Stimulated activated CD8-positive, alpha-beta memory T cell treated with anti-CD3 and anti-CD28 coated beads, Interleukin-4, amount 100 ng/mL, for 48 hours (primary cell): ENCODE results near the gene SORD.
"Not testable (repeated sequence)": the region's sequence is repeated elsewhere in the genome, so short reads cannot be mapped to it uniquely, and the experiment has no call there.

Source experiments
- DNase-seq: peaks from one replicate; pipeline ENCODE4 v3.0.0-alpha.2; 2020

Gene SORD

DNA sequence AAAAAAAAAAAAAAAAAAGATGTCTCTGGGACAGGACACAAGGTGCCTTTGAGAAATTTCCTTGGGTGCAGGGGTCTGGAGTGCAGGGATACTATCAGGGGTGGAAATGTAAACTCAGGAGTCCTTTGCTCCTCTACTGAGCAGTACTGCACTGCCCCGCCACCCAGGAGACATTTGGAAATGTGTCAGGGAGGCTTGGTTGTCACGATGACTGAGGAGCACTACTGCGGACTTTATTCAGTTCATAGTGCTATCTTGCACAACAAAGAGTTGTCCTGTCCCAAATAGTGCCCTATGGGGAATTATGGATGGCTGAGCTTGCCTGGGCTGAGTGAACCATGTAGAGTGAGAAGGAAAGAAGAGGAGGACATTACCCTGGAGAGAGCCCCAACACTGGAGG, 2.6 kb downstream of the SORD start:
- not testable (repeated sequence) for DNase-seq

DNA sequence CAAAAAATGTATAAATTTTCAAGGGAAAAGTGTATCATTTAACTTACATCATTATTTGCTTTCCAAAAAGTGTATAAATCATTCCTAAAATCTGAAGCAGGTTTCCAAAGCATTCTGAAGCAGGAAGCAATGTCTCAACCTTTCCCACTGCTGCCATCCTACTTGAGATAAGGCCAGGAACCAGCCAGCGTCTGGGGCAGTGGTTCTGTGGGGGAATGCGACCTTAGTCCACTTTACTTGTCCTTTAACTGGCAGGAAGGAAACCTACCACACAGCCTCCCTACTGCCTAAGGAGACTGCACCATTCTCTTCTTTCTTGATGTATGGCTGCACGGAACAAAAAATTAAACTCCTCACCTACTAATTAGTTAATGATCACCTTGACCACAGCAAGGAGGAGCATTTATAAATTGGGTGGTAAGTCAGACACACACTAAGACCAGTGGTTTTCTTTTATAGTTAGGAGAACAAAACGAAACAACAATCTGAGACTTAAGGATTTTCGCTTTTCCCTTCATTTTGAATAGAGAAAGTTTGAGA, 3.7 kb downstream of the SORD start:
- no peak for DNase-seq

- DNase-seq, result no peak
Measured at GRCh38 chr15:45027220-45027619, 4.2 kb downstream of the SORD start.

DNA sequence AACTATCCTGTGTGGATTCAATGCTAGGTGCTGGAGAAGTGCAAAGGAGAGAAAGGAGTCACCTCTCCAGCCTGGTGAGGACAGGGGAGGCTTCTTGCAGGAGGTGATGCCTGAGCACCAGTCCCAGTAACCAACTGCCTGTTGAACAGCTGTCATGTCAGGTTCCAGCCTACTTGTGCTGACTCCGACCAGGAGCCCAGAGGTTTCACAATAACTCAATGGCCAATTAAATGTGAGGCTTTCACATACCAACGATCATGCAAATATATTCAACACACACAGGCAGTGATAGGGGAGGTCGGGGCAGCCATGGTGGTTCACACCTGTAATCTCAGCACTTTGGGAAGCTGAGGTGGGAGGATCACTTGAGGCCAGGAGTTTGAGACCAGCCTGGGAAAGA, 7.7 kb downstream of the SORD start:
- no peak for DNase-seq

- not testable (repeated sequence) for DNase-seq
Measured at GRCh38 chr15:45031522-45032028, 8.6 kb downstream of the SORD start.

GRCh38 chr15:45032501-45032900, 9.5 kb downstream of the SORD start:
- not testable (repeated sequence) for DNase-seq

DNA sequence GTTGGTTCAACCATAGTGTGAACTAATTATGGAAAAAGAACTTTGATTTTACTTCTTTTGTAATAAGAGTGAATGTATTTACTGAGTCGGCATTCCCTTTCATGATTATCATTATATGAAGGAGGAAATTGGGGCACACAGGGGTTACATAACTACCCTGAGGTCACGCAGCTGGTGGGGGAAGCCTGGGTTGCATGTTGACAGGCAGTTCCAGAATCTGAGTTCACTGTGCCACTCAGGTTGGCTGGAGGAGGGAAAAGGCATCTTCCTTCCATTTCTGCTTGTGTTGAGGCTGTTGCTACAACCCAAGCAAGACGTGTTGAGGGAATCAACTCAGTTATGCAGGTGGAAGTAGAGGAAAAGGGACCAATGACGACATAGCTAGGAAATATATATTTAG, 11.1 kb downstream of the SORD start:
- DNase-seq, result not testable (repeated sequence)

DNA sequence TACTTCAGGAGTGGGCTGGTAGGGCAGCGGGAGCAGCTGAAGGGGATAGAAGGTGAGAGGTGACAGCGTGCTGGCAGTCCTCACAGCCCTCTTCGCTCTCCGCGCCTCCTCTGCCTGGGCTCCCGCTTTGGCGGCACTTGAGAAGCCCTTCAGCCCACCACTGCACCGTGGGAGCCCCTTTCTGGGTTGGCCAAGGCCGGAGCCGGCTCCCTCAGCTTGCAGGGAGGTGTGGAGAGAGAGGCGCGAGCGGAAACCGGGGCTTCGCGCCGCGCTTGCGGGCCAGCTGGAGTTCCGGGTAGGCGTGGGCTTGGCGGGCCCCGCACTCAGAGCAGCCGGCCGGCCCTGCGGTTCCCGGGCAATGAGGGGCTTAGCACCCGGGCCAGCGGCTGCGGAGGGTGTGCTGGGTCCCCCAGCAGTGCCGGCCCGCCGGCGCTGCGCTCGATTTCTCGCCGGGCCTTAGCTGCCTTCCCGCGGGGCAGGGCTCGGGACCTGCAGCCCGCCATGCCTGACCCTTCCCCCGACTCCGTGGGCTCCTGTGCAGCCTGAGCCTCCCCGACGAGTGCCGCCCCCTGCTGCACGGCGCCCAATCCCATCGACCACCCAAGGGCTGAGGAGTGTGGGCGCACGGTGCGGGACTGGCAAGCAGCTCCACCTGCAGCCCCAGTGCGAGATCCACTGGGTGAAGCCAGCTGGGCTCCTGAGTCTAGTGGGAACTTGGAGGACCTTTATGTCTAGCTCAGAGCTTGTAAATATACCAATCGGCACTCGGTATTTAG, 11.8 kb downstream of the SORD start:
- DNase-seq, result not testable (repeated sequence)

GRCh38 chr15:45036812-45037781, 14.1 kb downstream of the SORD start:
- peak; percentile 82 for DNase-seq

- DNase-seq, result no peak
Measured at GRCh38 chr15:45037936-45038335, 14.9 kb downstream of the SORD start.

- not testable (repeated sequence) for DNase-seq
Measured at GRCh38 chr15:45040396-45040795, 17.4 kb downstream of the SORD start.

DNA sequence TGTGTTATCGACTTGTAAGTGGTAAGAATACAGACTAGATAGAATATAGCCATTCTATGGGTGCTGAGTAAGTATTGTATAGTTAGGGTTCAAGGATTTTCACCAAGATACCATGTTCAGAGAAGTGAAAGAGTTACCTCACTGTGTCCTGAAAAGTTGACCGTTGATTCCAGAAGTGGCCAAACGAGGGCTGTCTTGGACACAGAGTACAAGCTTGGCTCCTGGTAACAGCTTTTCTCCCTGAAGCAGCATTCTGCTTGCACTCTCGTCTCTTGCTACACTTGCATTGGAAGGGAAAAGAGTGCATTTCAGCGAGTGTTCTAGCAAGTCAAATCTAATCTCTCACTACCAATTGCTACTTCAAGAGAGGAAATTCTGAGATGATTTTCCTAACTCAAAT, 18.5 kb downstream of the SORD start:
- not testable (repeated sequence) for DNase-seq

- DNase-seq, result not testable (repeated sequence)
Measured at GRCh38 chr15:45042859-45043258, 19.9 kb downstream of the SORD start.

- DNase-seq, result not testable (repeated sequence)
Measured at GRCh38 chr15:45044270-45044669, 21.3 kb downstream of the SORD start.

DNA sequence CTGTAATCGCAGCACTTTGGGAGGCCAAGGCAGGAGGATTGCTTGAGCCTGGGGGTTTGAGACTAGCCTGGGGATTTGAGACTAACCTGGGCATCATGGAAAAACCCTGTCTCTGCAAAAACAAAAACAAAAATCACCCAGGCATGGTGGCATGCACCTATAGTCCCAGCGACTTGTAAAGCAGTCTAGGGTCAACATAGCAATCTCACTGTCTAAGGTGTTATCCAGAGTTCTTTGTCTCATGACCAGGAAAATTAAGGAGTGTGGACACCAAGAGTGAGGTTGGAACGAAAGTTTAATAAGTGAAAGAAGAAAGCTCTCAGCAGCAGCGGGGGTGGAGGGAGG, 25.4 kb downstream of the SORD start:
- not testable (repeated sequence) for DNase-seq

DNA sequence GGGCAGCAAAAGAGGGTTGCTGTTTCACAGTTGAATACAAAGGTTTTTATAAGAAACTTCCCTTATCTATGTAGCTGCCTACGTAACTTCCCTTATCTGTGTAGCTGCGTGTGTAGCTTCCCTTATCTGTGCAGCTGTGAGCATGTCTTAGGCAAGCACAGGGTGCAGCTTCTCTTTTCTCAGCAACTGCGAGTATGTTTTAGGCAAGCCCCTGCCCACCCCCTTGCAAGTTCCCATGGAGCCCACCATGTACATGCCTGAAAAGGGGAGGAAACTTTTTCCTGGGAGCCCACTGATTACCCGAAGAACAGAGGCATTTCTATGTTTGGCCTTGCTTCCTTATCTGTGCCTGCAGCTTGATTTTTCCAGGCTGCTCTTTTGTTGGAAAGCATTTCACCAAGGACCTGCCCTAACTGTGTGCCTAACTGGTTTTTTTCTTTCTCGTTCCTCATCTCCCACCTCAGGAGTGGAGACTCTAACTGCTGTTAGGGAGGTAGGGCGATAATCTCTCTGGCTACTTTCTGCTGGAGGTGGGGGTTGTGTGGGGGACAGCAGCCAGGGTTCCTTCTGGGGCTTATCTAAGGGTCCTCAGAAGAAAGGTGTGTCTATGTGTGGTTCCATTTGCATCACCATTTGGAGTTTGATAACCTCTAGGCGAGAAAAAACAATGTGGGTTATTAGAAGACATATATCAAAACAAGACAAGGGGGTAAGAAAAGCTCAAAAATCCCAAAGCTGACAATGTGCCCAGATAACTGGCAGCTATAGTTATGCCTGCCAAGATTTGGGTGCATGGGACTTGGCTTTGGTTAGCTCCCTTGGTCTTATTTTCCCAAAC, 26.0 kb downstream of the SORD start:
- no peak for DNase-seq

DNA sequence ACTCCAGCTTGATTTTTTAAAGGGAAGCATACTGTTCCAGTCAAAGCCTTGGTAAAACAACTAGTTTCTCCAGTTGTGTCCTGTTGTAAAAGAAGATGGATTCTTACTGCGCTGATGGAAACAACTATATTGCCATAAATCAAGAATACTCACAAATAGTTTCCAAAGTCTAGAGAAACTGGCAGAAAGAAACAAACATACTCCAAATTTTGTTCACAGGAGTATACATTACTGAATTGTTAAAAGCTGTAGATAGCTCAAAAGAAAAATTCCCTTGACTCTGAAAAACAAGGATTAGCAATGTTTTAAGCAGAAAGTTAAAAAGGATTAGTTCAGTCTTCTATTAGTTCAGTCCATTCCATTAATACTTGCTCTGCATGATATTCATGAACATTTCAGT, 27.6 kb downstream of the SORD start:
- DNase-seq, result no peak

DNA sequence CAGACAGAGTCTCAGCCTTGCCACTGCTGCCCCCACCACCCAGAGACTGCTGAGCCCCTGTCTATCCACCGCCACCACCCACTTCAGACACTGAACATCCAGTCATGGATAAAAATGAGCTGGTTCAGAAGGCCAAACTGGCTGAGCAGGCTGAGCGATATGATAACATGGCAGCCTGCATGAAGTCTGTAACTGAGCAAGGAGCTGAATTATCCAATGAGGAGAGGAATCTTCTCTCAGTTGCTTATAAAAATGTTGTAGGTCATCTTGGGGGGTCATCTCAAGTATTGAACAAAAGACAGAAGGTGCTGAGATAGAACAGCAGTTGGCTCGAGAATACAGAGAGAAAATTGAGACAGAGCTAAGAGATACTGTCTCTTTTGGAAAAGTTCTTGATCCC, 29.7 kb downstream of the SORD start:
- DNase-seq, result not testable (repeated sequence)

DNA sequence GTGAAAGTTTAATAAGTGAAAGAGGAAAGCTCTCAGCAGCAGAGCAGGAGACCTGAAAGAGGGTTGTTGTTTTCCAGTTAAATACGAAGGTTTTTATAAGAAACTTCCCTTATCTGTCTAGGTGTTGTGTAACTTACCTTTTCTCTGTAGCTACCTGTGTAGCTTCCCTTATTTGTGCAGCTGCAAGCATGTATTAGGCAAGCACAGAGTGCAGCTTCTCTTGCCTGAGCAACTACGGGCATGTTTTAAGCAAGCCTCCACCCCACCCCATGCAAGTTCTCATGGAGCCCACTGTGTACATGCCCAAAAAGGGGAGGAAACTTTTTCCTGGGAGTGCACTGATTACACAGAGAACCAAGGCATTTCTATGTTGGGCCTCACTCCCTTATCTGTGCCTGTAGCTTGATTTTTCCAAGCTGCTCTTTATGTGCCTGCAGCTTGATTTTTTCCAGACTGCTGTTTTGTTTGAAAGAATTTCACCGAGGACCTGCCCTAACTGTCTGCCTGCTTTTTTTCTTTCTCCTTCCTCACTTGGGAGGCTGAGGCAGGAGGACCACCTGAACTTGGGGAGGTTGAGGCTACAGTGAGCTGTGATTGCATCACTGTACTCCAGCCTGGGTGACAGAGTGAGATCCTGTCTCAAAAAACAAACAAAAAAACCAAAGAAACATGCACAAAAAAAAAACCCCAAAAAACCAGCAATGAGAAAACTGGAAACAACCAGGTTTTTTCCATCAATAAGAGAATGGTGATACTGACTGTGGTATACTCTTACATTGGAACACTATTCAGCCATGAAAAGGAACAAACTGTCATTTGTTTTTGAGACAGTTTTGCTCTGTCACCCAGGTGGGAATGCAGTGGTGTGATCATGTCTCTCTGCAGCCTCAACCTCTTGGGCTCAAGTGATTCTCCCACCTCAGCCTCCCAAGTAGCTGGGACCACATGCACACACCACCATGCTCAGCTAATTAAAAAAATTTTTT, 36.0 kb downstream of the SORD start:
- DNase-seq, result not testable (repeated sequence)

GRCh38 chr15:45062301-45062700, 39.3 kb downstream of the SORD start:
- not testable (repeated sequence) for DNase-seq

- DNase-seq, result no peak
Measured at GRCh38 chr15:45064386-45064785, 41.4 kb downstream of the SORD start.
